ENCODE measurements around the gene KCNA3. TPM values are rescaled to one million over a fixed set of nuclear protein-coding genes. Genes with fewer than 3 reads are reported as not detected.

The KCNA3 gene
- total and polyA plus RNA-seq, 2 of the 4 experiments (the other 2 are of a cell fraction), result under 0.01 to 0.09 TPM

GRCh38 chr1:110643879-110644472, 30.8 kb downstream of the KCNA3 start:
- H4K5ac ChIP-seq (ENCODE audit: low read depth, low read length), result no peak overlapping the region
- H3K18ac ChIP-seq (ENCODE audit: low read depth, low read length), result no peak overlapping the region
- no peak overlapping the region for H3K27ac ChIP-seq (ENCODE audit: insufficient read depth, low read length)
- DNase-seq, result no peak
- intact Hi-C loops (cut with micrococcal nuclease) (no loop called here), in situ Hi-C loops (cut with MboI; ENCODE audit: low sequenced_read_pairs) (no loop called here), dilution Hi-C loops (cut with HindIII; ENCODE audit: low sequenced_read_pairs, unreplicated experiment) (no loop called here)
- no peak for ATAC-seq (ENCODE audit: low read depth)
- H4K91ac ChIP-seq (ENCODE audit: insufficient read depth, low read depth, low read length), result no peak overlapping the region
- H3K4me1 ChIP-seq (ENCODE audit: control insufficient read depth, insufficient read depth, low read length), result peaks cover 6% of the 10 kb centered on the region
- POLR2A ChIA-PET (ENCODE audit: unreplicated experiment), result interaction anchor here (0.6 kb wide), 1 partner anchor 21 kb away, joined by 3 read pairs; no protein-coding TSS in a partner anchor
- CTCF ChIA-PET, result no interaction called here
- H4K8ac ChIP-seq (ENCODE audit: low read depth in 2 of 2, low read length in 2 of 2), result no peak overlapping the region
- H3K27me3 ChIP-seq (ENCODE audit: control insufficient read depth, insufficient read depth, low read length), result no peaks in the 10 kb centered on the region
- H2AK9ac ChIP-seq (replicated peaks; ENCODE audit: low read depth, low read length, poor library complexity), result no peak overlapping the region
- H2BK120ac ChIP-seq (ENCODE audit: low read depth, low read length), result no peak overlapping the region
- H3K56ac ChIP-seq (ENCODE audit: extremely low read depth, insufficient read depth, low read length), result no peak overlapping the region
- no peak overlapping the region for H3K4me3 ChIP-seq (ENCODE audit: insufficient read depth, low read depth, low read length)
- H2AFZ ChIP-seq (replicated peaks; ENCODE audit: low read length, poor library complexity), result no peak overlapping the region
- H3K4me2 ChIP-seq (ENCODE audit: low read depth, low read length), result no peak overlapping the region
- no peak overlapping the region for H2BK20ac ChIP-seq (ENCODE audit: low read depth, low read length)
- no peak overlapping the region for H3K9ac ChIP-seq (ENCODE audit: low read depth, low read length)
- no peak overlapping the region for H3K23ac ChIP-seq (ENCODE audit: low read depth, low read length)
- no peaks in the 10 kb centered on the region for H3K36me3 ChIP-seq (ENCODE audit: control insufficient read depth, insufficient read depth, low read length)
- TF ChIP-seq RAD21 (IDR thresholded peaks at IDR 0.05; ENCODE audit: low read length) (no peak), RCOR1 (IDR thresholded peaks at IDR 0.05; ENCODE audit: insufficient replicate concordance, low read length) (no peak), USF2 (IDR thresholded peaks at IDR 0.05; ENCODE audit: low read depth, low read length) (no peak), MAFK (IDR thresholded peaks at IDR 0.05; ENCODE audit: low read depth, low read length) (no peak), FOS (IDR thresholded peaks at IDR 0.05; ENCODE audit: low read depth, low read length) (no peak), MXI1 (IDR thresholded peaks at IDR 0.05; ENCODE audit: borderline replicate concordance, low read depth, low read length) (no peak), CHD1 (IDR thresholded peaks at IDR 0.05; ENCODE audit: low read depth, low read length) (no peak), MAZ (IDR thresholded peaks at IDR 0.05; ENCODE audit: borderline replicate concordance, low read depth, low read length) (no peak), NFE2L2 (IDR thresholded peaks at IDR 0.05; ENCODE audit: low read depth, low read length) (no peak)
- TF ChIP-seq, protein P1, sequence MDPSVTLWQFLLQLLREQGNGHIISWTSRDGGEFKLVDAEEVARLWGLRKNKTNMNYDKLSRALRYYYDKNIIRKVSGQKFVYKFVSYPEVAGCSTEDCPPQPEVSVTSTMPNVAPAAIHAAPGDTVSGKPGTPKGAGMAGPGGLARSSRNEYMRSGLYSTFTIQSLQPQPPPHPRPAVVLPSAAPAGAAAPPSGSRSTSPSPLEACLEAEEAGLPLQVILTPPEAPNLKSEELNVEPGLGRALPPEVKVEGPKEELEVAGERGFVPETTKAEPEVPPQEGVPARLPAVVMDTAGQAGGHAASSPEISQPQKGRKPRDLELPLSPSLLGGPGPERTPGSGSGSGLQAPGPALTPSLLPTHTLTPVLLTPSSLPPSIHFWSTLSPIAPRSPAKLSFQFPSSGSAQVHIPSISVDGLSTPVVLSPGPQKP (IDR thresholded peaks at IDR 0.05; ENCODE audit: borderline replicate concordance, low read depth, low read length), result no peak
- BruUV-seq (replicated peaks), result no TSS peak
- no peaks in the 10 kb centered on the region for H4K20me1 ChIP-seq (ENCODE audit: insufficient read depth, low read length)
- H3K4ac ChIP-seq (ENCODE audit: low read depth, low read length), result no peak overlapping the region
- H2BK15ac ChIP-seq (ENCODE audit: low read depth, low read length), result no peak overlapping the region
- no peaks in the 10 kb centered on the region for H3K9me1 ChIP-seq (ENCODE audit: insufficient read depth, low read length)
- no peaks in the 10 kb centered on the region for H3K79me1 ChIP-seq (ENCODE audit: low read depth in 1 of 2, low read length in 2 of 2)
- no CpG with 5 or more reads among the region's 4 CpGs for WGBS, 2 experiments (ENCODE audit: extremely low coverage in 2 of 2, insufficient read length in 1 of 2)
- H2AK5ac ChIP-seq (ENCODE audit: low read depth, low read length), result no peak overlapping the region; the same call in 1 of the 2 replicates
- H3K14ac ChIP-seq (replicated peaks; ENCODE audit: low read depth, low read length), result no peak overlapping the region
- H2BK5ac ChIP-seq (ENCODE audit: low read depth, low read length, poor library complexity, severe bottlenecking), result no peak overlapping the region
- H3K9me3 ChIP-seq (ENCODE audit: control insufficient read depth, insufficient read depth, low read length), result no peaks in the 10 kb centered on the region
